H1 (cell line): ENCODE data around the gene MAOA. TPM values are rescaled to one million over a fixed set of nuclear protein-coding genes. Genes with fewer than 3 reads are reported as not detected.

Experiments
- CTCF ChIA-PET: fragments of 300-600 bp; sonication (Branson Sonifier 250); formaldehyde crosslinking; loops from one replicate; lab custom pipeline; 2021; ENCODE audit not compliant: partially characterized antibody; lab: Charles Lee
- POLR2A ChIA-PET: fragments of 300-600 bp; sonication (Branson Sonifier 250); formaldehyde crosslinking; loops from one replicate; lab custom pipeline; 2021; ENCODE audit warnings: inconsistent platforms; ENCODE audit not compliant: partially characterized antibody; lab: Charles Lee
- DNase-seq, 2 experiments: peaks; one replicate each; pipeline versions ENCODE4 v3.0.0 to v3.0.0-alpha.2; 2010 to 2022; ENCODE audit warnings: low spot score in 2 of 2, low read depth in 1 of 2, mixed read lengths in 1 of 2
- FAIRE-seq: peaks from 2 replicates; lab custom pipeline; 2011; peaks lifted over from hg19 to GRCh38; lab: Jason Lieb, UNC
- H2AFZ ChIP-seq: 2 replicates; pipeline ENCODE4 v1.8.1; 2012; ENCODE audit warnings: low read length, inconsistent platforms
- H2AK5ac ChIP-seq: 2 replicates; pipeline ENCODE4 v1.6.1; 2013; ENCODE audit warnings: low read depth, low read length
- H2BK120ac ChIP-seq: replicated peaks from 2 replicates; pipeline ENCODE3; 2013; ENCODE audit warnings: low read depth, low read length, inconsistent platforms
- H2BK12ac ChIP-seq: 2 replicates; pipeline ENCODE4 v1.6.1; 2013; ENCODE audit warnings: low read depth, low read length
- H2BK15ac ChIP-seq: 2 replicates; pipeline ENCODE4 v1.6.1; 2013; ENCODE audit warnings: low read length
- H2BK20ac ChIP-seq: 2 replicates; pipeline ENCODE4 v1.6.1; 2013; ENCODE audit warnings: low read length
- H2BK5ac ChIP-seq: 2 replicates; pipeline ENCODE4 v1.6.1; 2013; ENCODE audit warnings: low read depth, low read length
- H3K14ac ChIP-seq: 2 replicates; pipeline ENCODE4 v1.6.1; 2013; ENCODE audit warnings: inconsistent platforms; ENCODE audit not compliant: insufficient read length
- H3K18ac ChIP-seq: 2 replicates; pipeline ENCODE4 v1.6.1; 2013; ENCODE audit warnings: low read length; ENCODE audit errors: extremely low read depth
- H3K23ac ChIP-seq: 2 replicates; pipeline ENCODE4 v1.6.1; 2013; ENCODE audit warnings: inconsistent platforms; ENCODE audit not compliant: insufficient read length
- H3K23me2 ChIP-seq: 2 replicates; pipeline ENCODE4 v1.6.1; 2013; ENCODE audit warnings: low read depth, low read length
- H3K27ac ChIP-seq: 2 replicates; pipeline ENCODE4 v1.6.1; 2011; ENCODE audit warnings: low read depth, low read length, inconsistent platforms
- H3K27me3 ChIP-seq, 4 experiments: replicated peaks in 1 of 4; 1 replicate in 1 of 4; 2 replicates in 3 of 4; pipeline versions ENCODE4 v1.6.1 to v1.8.1; 2011 to 2013; ENCODE audit warnings: low read length in 3 of 4, mild to moderate bottlenecking in 3 of 4, inconsistent platforms in 2 of 4, mixed read lengths in 2 of 4, moderate library complexity in 1 of 4; ENCODE audit not compliant: control insufficient read depth in 3 of 4, insufficient read depth in 3 of 4; ENCODE audit errors: extremely low read depth in 1 of 4
- H3K36me3 ChIP-seq, 4 experiments: 2 replicates each; pipeline versions ENCODE4 v1.6.1 to v1.8.1; 2011 to 2013; ENCODE audit warnings: mild to moderate bottlenecking in 4 of 4, low read length in 3 of 4, moderate library complexity in 2 of 4, control low read depth in 1 of 4, inconsistent platforms in 1 of 4; ENCODE audit not compliant: insufficient read depth in 4 of 4, control insufficient read depth in 2 of 4
- H3K4ac ChIP-seq: replicated peaks from 2 replicates; pipeline ENCODE3; 2013; ENCODE audit warnings: low read length, low read depth, mixed read lengths, inconsistent platforms; ENCODE audit not compliant: insufficient read length
- H3K4me1 ChIP-seq, 4 experiments: replicated peaks in 1 of 4; 1 replicate in 1 of 4; 2 replicates in 3 of 4; pipeline versions ENCODE4 v1.6.1 to v1.8.1; 2011 to 2013; ENCODE audit warnings: low read length in 3 of 4, inconsistent platforms in 2 of 4, mixed read lengths in 1 of 4; ENCODE audit not compliant: insufficient read depth in 4 of 4, control insufficient read depth in 3 of 4
- H3K4me2 ChIP-seq, 2 experiments: 2 replicates each; pipeline versions ENCODE4 v1.6.1 to v1.8.1; 2011 to 2013; ENCODE audit warnings: low read depth in 2 of 2, low read length in 2 of 2, control low read depth in 1 of 2, inconsistent platforms in 1 of 2, mild to moderate bottlenecking in 1 of 2; ENCODE audit not compliant: insufficient read depth in 1 of 2
- H3K4me3 ChIP-seq, 4 experiments: fragments of 200-600, 300-600 bp in 1 of 4; sonication (generic), shearing (Covaris generic), sonication (Bioruptor Twin) in 1 of 4; 2 replicates each; pipeline versions ENCODE4 v1.5.1 to v1.8.1; 2011 to 2016; ENCODE audit warnings: low read length in 4 of 4, low read depth in 3 of 4, control low read depth in 2 of 4, inconsistent platforms in 2 of 4, mild to moderate bottlenecking in 2 of 4, mixed read lengths in 1 of 4, moderate library complexity in 1 of 4; ENCODE audit not compliant: insufficient read depth in 2 of 4; ENCODE audit errors: extremely low read depth in 1 of 4
- H3K56ac ChIP-seq: replicated peaks from 2 replicates; pipeline ENCODE3; 2013; ENCODE audit warnings: low read depth, mild to moderate bottlenecking, mixed read lengths, low read length, inconsistent platforms; ENCODE audit not compliant: insufficient read length
- H3K79me1 ChIP-seq: 2 replicates; pipeline ENCODE4 v1.6.1; 2013; ENCODE audit warnings: low read depth, low read length, control low read depth
- H3K79me2 ChIP-seq, 2 experiments: 2 replicates each; pipeline versions ENCODE4 v1.6.1 to v1.8.1; 2012 to 2013; ENCODE audit warnings: low read length in 2 of 2, mild to moderate bottlenecking in 2 of 2, inconsistent platforms in 1 of 2; ENCODE audit not compliant: insufficient read depth in 2 of 2, control insufficient read depth in 1 of 2
- H3K9ac ChIP-seq, 4 experiments: replicated peaks in 1 of 4; 1 replicate in 1 of 4; 2 replicates in 3 of 4; pipeline versions ENCODE4 v1.6.1 to v1.8.1; 2011 to 2013; ENCODE audit warnings: low read depth in 3 of 4, low read length in 3 of 4, control low read depth in 2 of 4, mild to moderate bottlenecking in 2 of 4, moderate library complexity in 2 of 4, inconsistent platforms in 1 of 4; ENCODE audit errors: extremely low read depth in 1 of 4
- H3K9me3 ChIP-seq, 2 experiments: 2 replicates each; pipeline versions ENCODE4 v1.6.1 to v1.8.1; 2012 to 2013; ENCODE audit warnings: mild to moderate bottlenecking in 2 of 2, moderate library complexity in 2 of 2, control low read depth in 1 of 2, inconsistent platforms in 1 of 2, low read depth in 1 of 2, low read length in 1 of 2, mixed read lengths in 1 of 2; ENCODE audit not compliant: insufficient read depth in 2 of 2
- H4K20me1 ChIP-seq, 2 experiments: replicated peaks in 1 of 2; 2 replicates each; pipeline versions ENCODE3 to v1.8.1; 2011 to 2013; ENCODE audit warnings: inconsistent platforms in 2 of 2, low read length in 2 of 2, mild to moderate bottlenecking in 1 of 2; ENCODE audit not compliant: insufficient read depth in 2 of 2, control insufficient read depth in 1 of 2
- H4K5ac ChIP-seq: 2 replicates; pipeline ENCODE4 v1.6.1; 2013; ENCODE audit warnings: low read length, low read depth, mixed read lengths, inconsistent platforms; ENCODE audit not compliant: insufficient read length
- H4K8ac ChIP-seq: 2 replicates; pipeline ENCODE4 v1.8.0; 2013; ENCODE audit warnings: mild to moderate bottlenecking, moderate library complexity, low read length, inconsistent platforms; ENCODE audit not compliant: insufficient read depth; ENCODE audit errors: extremely low read depth
- H4K91ac ChIP-seq: replicated peaks from 2 replicates; pipeline ENCODE3; 2013; ENCODE audit warnings: low read length, mixed read lengths, inconsistent platforms; ENCODE audit not compliant: insufficient read length
- JUND ChIP-seq: IDR thresholded peaks from 2 replicates; pipeline ENCODE4 v1.6.1; 2011; ENCODE audit warnings: mild to moderate bottlenecking, improper control_type of control experiment, low read length
- POLR2A ChIP-seq, 2 experiments: IDR thresholded peaks; 1 replicate in 1 of 2; 2 replicates in 1 of 2; pipeline ENCODE4 v1.6.1; 2011; ENCODE audit warnings: low read depth in 2 of 2, low read length in 2 of 2, mild to moderate bottlenecking in 2 of 2; ENCODE audit errors: control extremely low read depth in 1 of 2
- RBBP5 ChIP-seq: IDR thresholded peaks from 2 replicates; pipeline ENCODE4 v1.7.1; 2012; ENCODE audit warnings: low read depth, mild to moderate bottlenecking, inconsistent platforms, low read length, moderate library complexity, borderline replicate concordance
- RNF2 ChIP-seq: fragments of 200-900, 300-1000 bp; sonication (generic); IDR thresholded peaks from 2 replicates; pipeline ENCODE4 v1.7.1; 2016; ENCODE audit warnings: borderline replicate concordance, low read depth, mild to moderate bottlenecking, antibody characterized with exemption, low read length; ENCODE audit not compliant: poor library complexity, severe bottlenecking; ENCODE audit errors: missing control alignments
- RXRA ChIP-seq: IDR thresholded peaks from 2 replicates; pipeline ENCODE4 v1.6.1; 2011; ENCODE audit warnings: low read depth, mild to moderate bottlenecking, low read length, moderate library complexity; ENCODE audit not compliant: insufficient read depth
- SIRT6 ChIP-seq: IDR thresholded peaks from one replicate; pipeline ENCODE4 v1.7.1; 2012; ENCODE audit warnings: low read length, inconsistent platforms
- YY1 ChIP-seq: IDR thresholded peaks from 2 replicates; pipeline ENCODE4 v1.6.1; 2011; ENCODE audit warnings: low read depth, mild to moderate bottlenecking, low read length
- WGBS, 2 experiments: shearing (Covaris generic) in 1 of 2; methylation state at CpG; one replicate each; pipeline versions ENCODE4 v1.1.6 to v1.1.7; 2013 to 2015; ENCODE audit warnings: low lambda C conversion rate in 2 of 2, mixed read lengths in 2 of 2, inconsistent platforms in 1 of 2, low coverage in 1 of 2, missing lambda C conversion rate in 1 of 2; ENCODE audit not compliant: insufficient replicate concordance in 2 of 2, insufficient coverage in 1 of 2, insufficient read length in 1 of 2; ENCODE audit errors: extremely low coverage in 1 of 2, missing lambda C conversion rate in 1 of 2; 5-methylcytosine and 5-hydroxymethylcytosine counted together
- polyA plus RNA-seq, 7 experiments: library from polyadenylated mRNA; depleted of rRNA in 3 of 7; stranded (reverse) in 5 of 7; unstranded in 2 of 7; fragments of >200 nt in 5 of 7; fragments of 200-250 nt in 2 of 7; gene quantifications; 1 replicate in 5 of 7; 2 replicates in 1 of 7; 4 replicates in 1 of 7; pipeline versions ENCODE4 v1.2.1 to v1.2.3, GENCODE V29; 2011 to 2013; ENCODE audit warnings: missing spikeins in 2 of 7, mixed read lengths in 2 of 7
- total RNA-seq: library from RNA; stranded (reverse); fragmentation: NEBNext Ultra II Directional; extraction: Animal tissue kit (Norgen Biotek cat#: 25700); gene quantifications from 2 replicates; pipeline ENCODE4 v1.2.1, GENCODE V29; 2021

Gene MAOA
- total and polyA plus RNA-seq, 2 of the 8 experiments (the other 6 are each of a cell fraction or from before 2014, with no cell fraction given) = 2.6 to 8.2 TPM

GRCh38 chrX:43733699-43734098, 77.6 kb downstream of the MAOA start:
- H3K79me2 ChIP-seq = no peaks in the 10 kb centered on the region
- H2AK5ac ChIP-seq = no peak overlapping the region
- no peak overlapping the region for H3K4me3 ChIP-seq
- no peak for TF ChIP-seq RBBP5
- TF ChIP-seq POLR2A (IDR thresholded peaks at IDR 0.05; ENCODE audit: control extremely low read depth in 1 of 2, low read depth in 2 of 2, low read length in 2 of 2) = no peak
- no peak for TF ChIP-seq YY1
- TF ChIP-seq RNF2 = no peak
- no peak for TF ChIP-seq JUND
- TF ChIP-seq SIRT6 = no peak
- TF ChIP-seq RXRA = no peak
- no peak overlapping the region for H3K18ac ChIP-seq
- no peaks in the 10 kb centered on the region for H3K36me3 ChIP-seq
- H3K9me3 ChIP-seq = no peaks in the 10 kb centered on the region
- no peak overlapping the region for H4K91ac ChIP-seq
- H4K5ac ChIP-seq = no peak overlapping the region
- 100% methylated on average over 1 of the region's 1 CpG; no CpG with 5 or more reads in 1 of the 2 experiments for WGBS, 2 experiments
- no peaks in the 10 kb centered on the region for H4K20me1 ChIP-seq
- no peak overlapping the region for H2BK20ac ChIP-seq
- no peak overlapping the region for H2BK120ac ChIP-seq
- no peak overlapping the region for H3K4ac ChIP-seq
- no peak overlapping the region for H2BK15ac ChIP-seq
- H3K56ac ChIP-seq = no peak overlapping the region
- ChIA-PET POLR2A (no interaction called here), CTCF (interaction anchor here (1.6 kb wide), 1 partner anchor 16 kb away, joined by 4 read pairs; no protein-coding TSS in a partner anchor)
- DNase-seq (no peak), FAIRE-seq (no peak)
- H3K79me1 ChIP-seq = no peaks in the 10 kb centered on the region
- H2AFZ ChIP-seq = no peak overlapping the region
- H4K8ac ChIP-seq = no peak overlapping the region
- H3K4me2 ChIP-seq = no peak overlapping the region
- H3K14ac ChIP-seq = no peak overlapping the region
- no peak overlapping the region for H2BK5ac ChIP-seq
- H2BK12ac ChIP-seq = no peak overlapping the region
- peaks cover 0 to 4% (median 0%) of the 10 kb centered on the region in 4 experiments; a peak in 1 of 7 replicates for H3K4me1 ChIP-seq
- no peaks in the 10 kb centered on the region for H3K27me3 ChIP-seq
- H3K27ac ChIP-seq = no peak overlapping the region
- H3K9ac ChIP-seq = no peak overlapping the region
- no peaks in the 10 kb centered on the region for H3K23me2 ChIP-seq
- no peak overlapping the region for H3K23ac ChIP-seq
